BJ (cell line): ENCODE data around the gene TTLL3. TPM values are rescaled to one million over a fixed set of nuclear protein-coding genes. Genes with fewer than 3 reads are reported as not detected.

Experiments used
- CTCF ChIA-PET: fragments of 350-600 bp; formaldehyde crosslinking; extraction: SDS; loops from one replicate; lab custom pipeline; 2021; ENCODE audit warnings: antibody characterized with exemption, inconsistent platforms; lab: Yijun Ruan, JAX
- POLR2A ChIA-PET: fragments of 300-600 bp; sonication (Branson Sonifier 250); formaldehyde crosslinking; extraction: SDS; loops from one replicate; lab custom pipeline; 2021; ENCODE audit warnings: antibody characterized with exemption; lab: Charles Lee
- DNase-seq: peaks from one replicate; pipeline ENCODE4 v3.0.0-alpha.2; 2011; ENCODE audit warnings: low read depth
- H3K27me3 ChIP-seq: 2 replicates; pipeline ENCODE4 v1.6.0; 2011; ENCODE audit warnings: low read length; ENCODE audit not compliant: control insufficient read depth, insufficient read depth
- H3K36me3 ChIP-seq: 2 replicates; pipeline ENCODE4 v1.5.1; 2011; ENCODE audit warnings: low read length; ENCODE audit not compliant: control insufficient read depth, insufficient read depth
- H3K4me3 ChIP-seq: 2 replicates; pipeline ENCODE4 v1.5.1; 2011; ENCODE audit warnings: low read depth, mild to moderate bottlenecking, control low read depth, low read length
- CTCF ChIP-seq: IDR thresholded peaks from 2 replicates; pipeline ENCODE4 v1.5.1; 2011; ENCODE audit warnings: low read depth, mild to moderate bottlenecking, control low read depth, inconsistent platforms, low read length, moderate library complexity; ENCODE audit not compliant: insufficient read depth
- polyA plus RNA-seq: library from polyadenylated mRNA; depleted of rRNA; stranded (reverse); fragments of >200 nt; gene quantifications from 2 replicates; pipeline ENCODE4 v1.2.3, GENCODE V29; 2011

The TTLL3 gene
- polyA plus RNA-seq, 1 experiment = 25.4 TPM

GRCh38 chr3:9785602-9786001, 24.5 kb upstream of the TTLL3 start:
- H3K36me3 ChIP-seq = peaks cover 38% of the 10 kb centered on the region
- H3K27me3 ChIP-seq = no peaks in the 10 kb centered on the region
- ChIA-PET CTCF (interaction anchor here (0.7 kb wide), 1 partner anchor 16 kb away, joined by 4 read pairs; no protein-coding TSS in a partner anchor), POLR2A (no interaction called here)
- no peak for DNase-seq
- no peak for TF ChIP-seq CTCF
- no peak overlapping the region for H3K4me3 ChIP-seq

- POLR2A ChIA-PET = no interaction called here
- DNase-seq = no peak
- H3K4me3 ChIP-seq = no peak overlapping the region
- H3K36me3 ChIP-seq = peaks cover 40% of the 10 kb centered on the region
- no peak for TF ChIP-seq CTCF
- CTCF ChIA-PET = interaction anchor here (0.7 to 0.9 kb wide), 2 partner anchors 16 to 19 kb away, joined by 3 to 4 read pairs; no protein-coding TSS in a partner anchor
- H3K27me3 ChIP-seq = no peaks in the 10 kb centered on the region
Measured at GRCh38 chr3:9786209-9786739, 23.8 kb upstream of the TTLL3 start.

- CTCF ChIA-PET = interaction anchor here (0.6 to 0.9 kb wide), 2 partner anchors 7 to 18 kb away, joined by 3 read pairs; no protein-coding TSS in a partner anchor
- H3K36me3 ChIP-seq = peaks cover 39% of the 10 kb centered on the region
- DNase-seq = no peak
- H3K4me3 ChIP-seq = no peak overlapping the region
- POLR2A ChIA-PET = no interaction called here
- TF ChIP-seq CTCF = peak; percentile 51
- H3K27me3 ChIP-seq = no peaks in the 10 kb centered on the region
Measured at GRCh38 chr3:9786825-9787669, 23.0 kb upstream of the TTLL3 start.

GRCh38 chr3:9787714-9788113, 22.3 kb upstream of the TTLL3 start:
- POLR2A ChIA-PET = no interaction called here
- Histone ChIP-seq H3K27me3 (no peaks in the 10 kb centered on the region), H3K36me3 (peaks cover 35% of the 10 kb centered on the region), H3K4me3 (no peak overlapping the region)
- TF ChIP-seq CTCF = no peak
- CTCF ChIA-PET = interaction anchor here (0.6 to 1.4 kb wide), 2 partner anchors 7 to 21 kb away, joined by 3 to 4 read pairs; no protein-coding TSS in a partner anchor
- DNase-seq = no peak

- POLR2A ChIA-PET = no interaction called here
- TF ChIP-seq CTCF = no peak
- no peak for DNase-seq
Measured at GRCh38 chr3:9791127-9791526, 18.9 kb upstream of the TTLL3 start.

More at GRCh38 chr3:9791127-9791526, 18.9 kb upstream of the TTLL3 start:
- CTCF ChIA-PET = interaction anchor here (0.6 to 1.0 kb wide), 2 partner anchors 10 to 684 kb away, joined by 3 read pairs; no protein-coding TSS in a partner anchor
- H3K36me3 ChIP-seq = peaks cover 25% of the 10 kb centered on the region
- H3K27me3 ChIP-seq = no peaks in the 10 kb centered on the region
- H3K4me3 ChIP-seq = no peak overlapping the region
